Vagina (tissue), 2 donors: ENCODE measurements around the gene SPARCL1.

Source experiments
- CTCF ChIP-seq, 3 experiments: fragments of 450-650 bp in 2 of 3; fragments of 200-600 bp in 1 of 3; sonication (generic) in 1 of 3; IDR thresholded peaks; one replicate each; pipeline ENCODE4 v1.5.1; 2017 to 2019; ENCODE audit warnings: antibody characterized with exemption in 3 of 3, mild to moderate bottlenecking in 2 of 3, moderate library complexity in 2 of 3
- POLR2A ChIP-seq, 2 donors: fragments of 450-650 bp; IDR thresholded peaks; one replicate each; pipeline ENCODE4 v1.6.1; 2017; ENCODE audit warnings: antibody characterized with exemption in 2 of 2, mild to moderate bottlenecking in 2 of 2, moderate library complexity in 2 of 2

GRCh38 chr4:87574996-87575395, 45.8 kb upstream of the SPARCL1 start:
- TF ChIP-seq CTCF (IDR thresholded peaks at IDR 0.05) = no peak
- no peak for TF ChIP-seq POLR2A (IDR thresholded peaks at IDR 0.05)
